HG02798 (cell line): ENCODE measurements around the gene WASL.

Experiments used
- ATAC-seq: cut with Tn5 transposase; IDR thresholded peaks from one replicate; pipeline ENCODE4 v1.9.1; 2021; ENCODE audit warnings: mild to moderate bottlenecking; ENCODE audit not compliant: unreplicated experiment, poor library complexity

Gene WASL

DNA sequence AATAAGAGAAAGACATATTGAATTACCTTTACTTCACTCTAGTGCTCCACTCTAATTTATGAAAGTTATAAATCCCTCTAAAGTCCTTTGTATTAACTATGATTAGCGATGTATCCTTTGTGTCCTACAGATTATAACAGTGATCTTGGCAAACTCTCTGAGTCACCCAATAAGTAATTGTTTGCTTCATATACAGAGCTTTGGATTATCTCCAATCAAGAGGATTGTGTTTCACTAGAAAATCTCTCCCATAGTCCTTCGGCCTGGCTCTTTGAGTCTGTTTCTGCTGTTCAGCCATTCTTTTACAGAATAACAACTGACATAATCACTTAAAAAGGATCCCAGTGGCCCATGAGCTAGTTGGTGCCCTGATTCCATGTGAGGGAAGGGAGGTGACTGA, 83.6 kb downstream of the WASL start:
- ATAC-seq = no peak

DNA sequence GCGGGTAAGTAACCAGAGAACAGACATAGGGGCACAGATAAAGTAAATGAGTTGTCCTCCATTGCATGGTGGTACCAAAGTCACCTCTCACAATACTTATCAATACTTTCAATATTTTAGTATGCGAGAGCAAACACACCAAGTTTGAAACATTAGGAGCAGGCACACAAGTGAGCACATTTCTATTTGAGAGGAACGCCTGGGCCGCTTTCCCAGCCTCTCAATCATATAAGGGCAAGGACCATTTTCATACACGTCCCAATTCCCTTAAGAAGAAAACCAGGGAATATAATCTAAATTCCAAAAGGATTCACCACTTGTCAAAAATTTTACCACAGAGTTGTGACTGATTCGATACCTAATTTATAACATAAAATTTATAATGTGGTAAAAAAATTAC, 85.6 kb downstream of the WASL start:
- ATAC-seq = no peak

DNA sequence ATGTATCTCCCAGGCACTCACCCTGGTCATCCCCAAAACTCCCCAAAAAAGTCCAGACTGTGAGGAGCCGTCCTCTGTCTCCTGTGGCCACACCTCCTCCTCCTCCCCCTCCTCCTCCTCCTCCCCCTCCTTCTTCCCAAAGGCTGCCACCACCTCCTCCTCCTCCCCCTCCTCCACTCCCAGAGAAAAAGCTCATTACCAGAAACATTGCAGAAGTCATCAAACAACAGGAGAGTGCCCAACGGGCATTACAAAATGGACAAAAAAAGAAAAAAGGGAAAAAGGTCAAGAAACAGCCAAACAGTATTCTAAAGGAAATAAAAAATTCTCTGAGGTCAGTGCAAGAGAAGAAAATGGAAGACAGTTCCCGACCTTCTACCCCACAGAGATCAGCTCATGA, 86.0 kb downstream of the WASL start:
- no peak for ATAC-seq

DNA sequence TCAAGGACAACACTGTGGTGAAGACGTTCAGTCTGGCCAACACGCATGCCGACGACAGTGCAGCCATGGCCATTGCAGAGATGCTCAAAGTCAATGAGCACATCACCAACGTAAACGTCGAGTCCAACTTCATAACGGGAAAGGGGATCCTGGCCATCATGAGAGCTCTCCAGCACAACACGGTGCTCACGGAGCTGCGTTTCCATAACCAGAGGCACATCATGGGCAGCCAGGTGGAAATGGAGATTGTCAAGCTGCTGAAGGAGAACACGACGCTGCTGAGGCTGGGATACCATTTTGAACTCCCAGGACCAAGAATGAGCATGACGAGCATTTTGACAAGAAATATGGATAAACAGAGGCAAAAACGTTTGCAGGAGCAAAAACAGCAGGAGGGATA, 86.5 kb downstream of the WASL start:
- no peak for ATAC-seq

DNA sequence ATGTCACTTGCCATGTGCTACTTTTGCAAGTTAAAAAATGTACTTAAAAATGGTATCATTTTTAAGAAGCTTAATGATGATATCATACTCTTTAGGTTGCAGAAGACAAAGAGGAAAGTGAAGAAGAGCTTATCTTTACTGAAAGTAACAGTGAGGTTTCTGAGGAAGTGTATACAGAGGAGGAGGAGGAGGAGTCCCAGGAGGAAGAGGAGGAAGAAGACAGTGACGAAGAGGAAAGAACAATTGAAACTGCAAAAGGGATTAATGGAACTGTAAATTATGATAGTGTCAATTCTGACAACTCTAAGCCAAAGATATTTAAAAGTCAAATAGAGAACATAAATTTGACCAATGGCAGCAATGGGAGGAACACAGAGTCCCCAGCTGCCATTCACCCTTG, 87.0 kb downstream of the WASL start:
- ATAC-seq = no peak

DNA sequence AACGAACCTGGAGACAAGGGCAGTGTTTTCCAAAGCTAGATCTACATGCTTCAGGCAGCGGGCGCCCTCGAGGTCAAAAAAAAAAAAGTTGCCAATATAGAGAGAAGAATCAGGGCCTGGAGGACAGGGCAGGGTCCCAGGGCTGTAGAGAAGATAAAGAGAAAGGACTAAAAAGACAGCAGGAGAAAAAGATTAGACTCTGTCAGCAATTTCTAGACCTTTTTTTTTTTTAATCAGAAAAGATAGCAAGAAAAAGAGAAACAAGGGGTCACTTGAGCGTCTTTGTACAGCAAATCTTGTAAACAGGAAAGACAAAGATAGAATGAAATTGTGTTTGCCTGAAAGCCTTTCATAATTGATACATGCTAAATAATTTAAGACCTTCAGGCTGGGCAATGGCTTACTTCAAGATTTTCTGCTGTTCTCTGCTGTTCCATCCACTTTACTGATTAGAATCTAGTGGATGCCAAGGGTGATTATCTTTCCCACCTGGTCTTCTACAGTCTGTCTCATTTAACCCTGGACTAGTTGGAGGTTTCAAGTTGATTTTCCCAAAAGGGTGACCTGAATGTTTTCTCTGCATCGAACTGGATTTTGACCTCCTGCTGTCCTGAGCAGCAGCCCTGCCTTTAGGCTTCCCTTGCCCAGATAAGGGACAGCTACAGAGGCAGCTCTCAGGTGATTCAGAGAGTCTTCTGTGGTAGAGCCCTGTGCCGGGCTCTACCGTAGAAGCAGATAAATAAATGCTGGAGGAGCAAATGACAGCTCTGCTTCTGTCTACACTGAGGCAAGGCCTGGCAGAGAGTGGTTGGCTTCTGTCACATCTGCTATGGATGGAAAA, 88.1 kb downstream of the WASL start:
- ATAC-seq = no peak

DNA sequence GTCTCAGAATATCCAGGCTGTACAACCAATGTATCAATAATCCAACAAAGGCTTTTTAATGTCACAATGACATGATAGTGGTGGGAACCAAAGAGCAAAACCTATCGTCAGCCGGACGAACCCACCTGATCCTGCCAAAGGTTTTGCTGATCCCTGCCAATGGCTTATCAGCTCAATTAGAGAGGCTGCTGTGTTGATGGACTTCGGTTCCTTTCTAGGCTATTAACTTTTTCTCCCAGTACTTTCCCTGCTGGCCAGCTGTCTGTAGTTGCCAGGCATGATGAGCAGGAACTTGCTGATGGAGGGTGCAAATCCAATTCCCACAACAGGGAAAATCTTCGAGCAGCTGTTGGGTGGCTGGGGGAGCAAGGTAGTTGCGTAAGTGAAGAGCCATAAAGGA, 90.8 kb downstream of the WASL start:
- no peak for ATAC-seq

DNA sequence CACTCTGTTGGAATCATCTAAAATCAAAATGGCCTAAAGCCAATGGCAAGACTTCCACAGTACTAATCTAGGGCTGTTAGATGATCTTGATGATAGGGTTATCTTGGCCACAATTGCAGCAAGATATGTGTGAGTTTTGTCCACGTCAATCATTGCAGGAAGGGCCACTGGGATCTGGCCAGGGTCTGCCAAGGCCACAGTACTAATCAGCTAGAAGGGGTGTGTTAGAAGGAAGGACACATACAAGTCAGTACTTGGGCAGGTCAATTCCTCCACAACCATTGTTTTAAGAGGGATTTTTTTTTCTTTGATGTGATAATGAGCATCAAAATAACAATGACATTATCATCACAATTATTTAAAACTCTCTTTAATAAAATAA, 91.5 kb downstream of the WASL start:
- ATAC-seq = no peak

DNA sequence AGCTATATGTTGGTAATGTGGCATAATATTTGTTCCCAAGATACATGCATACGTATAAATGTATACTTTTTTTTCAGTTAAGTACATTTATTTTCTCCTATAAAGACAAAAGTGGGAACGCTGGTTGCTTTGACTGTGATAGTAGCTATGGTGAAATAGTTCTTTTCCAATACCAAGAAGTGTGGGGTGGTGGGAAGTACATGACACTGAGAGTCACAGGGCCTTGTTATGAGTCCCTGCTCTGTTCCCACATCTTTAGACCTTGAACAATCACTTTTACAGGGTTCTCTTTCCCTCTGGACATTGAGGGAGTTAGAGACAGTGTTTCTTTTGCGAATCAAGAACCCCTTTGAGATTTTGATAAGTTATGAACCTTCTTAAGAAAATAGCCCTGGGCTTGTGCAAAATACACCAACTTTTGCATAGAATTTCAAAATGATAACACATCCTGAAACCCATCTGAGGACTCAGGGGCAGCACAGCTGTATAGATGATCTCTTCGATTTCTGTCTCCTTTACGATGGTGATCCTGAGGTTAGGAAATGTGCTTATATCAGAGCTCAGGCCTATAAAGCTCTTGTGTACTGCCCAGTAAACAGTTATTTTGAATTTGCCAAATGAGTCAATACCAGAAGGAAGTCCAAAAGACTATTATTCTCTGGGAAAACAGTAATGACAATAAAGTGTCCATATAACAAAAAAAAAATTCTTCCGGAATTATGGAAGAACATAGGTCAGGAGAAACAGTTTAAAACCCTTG, 92.1 kb downstream of the WASL start:
- no peak for ATAC-seq

DNA sequence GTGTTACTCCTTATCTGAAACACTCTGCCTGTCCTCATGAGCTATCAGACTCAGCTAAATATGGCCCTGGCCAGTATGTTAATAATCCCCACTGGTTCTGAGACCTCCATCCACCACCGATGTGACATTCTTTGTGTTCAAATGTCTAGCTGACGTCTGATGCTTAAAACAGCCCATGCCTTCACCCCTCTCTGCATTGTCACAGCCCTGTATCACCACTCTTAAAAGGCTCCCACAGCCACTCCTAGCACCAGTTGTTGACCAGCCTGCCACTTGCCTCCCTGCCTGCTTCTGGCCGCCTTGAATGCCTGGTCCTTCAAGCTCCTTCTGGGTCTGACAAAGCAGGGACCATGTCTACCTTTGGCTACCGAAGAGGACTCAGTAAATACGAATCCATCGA, 93.2 kb downstream of the WASL start, which contains the start of gene LMOD2:
TSS of gene LMOD2 (plus strand) at position 253 of the 400 bp plus-strand sequence. CDS start at position 351, 98 bp downstream.
- no peak for ATAC-seq

DNA sequence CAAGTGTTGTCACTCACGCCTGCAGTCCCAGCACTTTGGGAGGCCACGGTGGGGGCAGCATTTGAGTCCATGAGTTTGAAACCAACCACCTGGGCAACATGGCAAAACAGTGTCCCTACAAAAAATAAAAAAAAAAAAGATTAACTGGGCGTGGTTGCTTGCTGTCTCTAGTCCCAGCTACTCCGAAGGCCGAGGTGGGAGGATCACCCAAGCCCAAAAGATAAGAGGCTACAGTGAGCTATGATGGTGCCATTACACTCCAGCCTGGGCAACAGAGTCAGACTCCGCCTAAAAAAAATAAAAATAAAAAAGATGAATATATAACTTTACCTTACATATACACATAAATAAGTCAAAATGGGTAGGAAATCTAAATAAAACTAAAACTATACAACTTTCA, 95.6 kb downstream of the WASL start:
- no peak for ATAC-seq

DNA sequence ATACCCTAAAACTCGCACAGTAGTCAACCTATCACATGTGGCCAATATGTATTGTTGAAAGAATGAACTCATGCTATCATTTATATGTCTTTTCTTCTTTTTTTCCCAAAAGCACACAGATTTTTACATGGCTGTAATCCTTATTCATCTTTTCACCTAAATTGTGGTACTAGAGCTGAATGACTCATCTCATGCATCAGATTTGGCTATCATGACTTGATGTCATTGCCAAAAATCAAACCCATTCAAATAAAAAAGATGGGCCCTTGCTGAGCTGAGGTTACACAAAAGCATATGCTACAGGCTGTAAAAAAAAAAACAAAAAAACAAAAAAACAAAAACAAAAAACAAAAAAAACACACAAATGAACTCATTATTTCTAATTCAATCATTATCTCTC, 96.4 kb downstream of the WASL start:
- no peak for ATAC-seq

DNA sequence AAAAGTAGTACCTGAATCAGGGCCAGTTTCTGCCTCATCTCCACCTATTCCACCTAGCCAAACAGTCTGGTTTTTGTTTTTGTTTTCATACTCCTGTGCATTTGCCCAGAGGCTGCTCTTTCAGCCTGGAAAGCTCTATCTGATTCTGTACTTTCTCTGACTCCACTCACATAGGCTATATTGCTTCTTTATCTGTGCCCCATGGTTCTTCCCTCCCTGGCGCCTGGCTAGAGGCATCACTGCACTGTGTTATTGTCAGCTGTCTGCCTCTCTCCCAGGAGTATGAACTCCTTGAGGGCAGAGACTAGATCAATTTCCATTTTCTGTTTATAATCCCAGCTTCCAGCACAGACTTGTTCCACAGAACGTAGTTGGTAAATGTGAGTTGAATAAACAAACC, 98.2 kb downstream of the WASL start:
- no peak for ATAC-seq

DNA sequence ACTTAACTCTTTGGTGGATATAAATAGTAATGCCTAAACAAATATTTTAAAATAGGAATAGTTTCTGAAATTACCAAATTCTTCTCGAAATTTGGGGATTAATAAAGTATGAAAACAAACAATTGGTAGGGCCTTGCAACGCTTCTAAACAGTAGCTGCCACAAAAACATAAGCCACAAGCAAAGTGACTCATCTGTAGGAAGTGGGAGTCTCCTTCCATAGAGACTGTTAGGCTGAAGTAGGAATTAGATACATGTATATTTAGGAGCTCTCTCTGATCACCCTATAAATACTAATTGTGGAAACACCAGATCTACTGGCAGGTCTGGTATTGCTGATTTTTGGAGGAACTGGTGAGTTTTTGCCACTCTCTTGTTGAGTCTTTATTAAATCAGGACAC, 98.8 kb downstream of the WASL start:
- no peak for ATAC-seq

DNA sequence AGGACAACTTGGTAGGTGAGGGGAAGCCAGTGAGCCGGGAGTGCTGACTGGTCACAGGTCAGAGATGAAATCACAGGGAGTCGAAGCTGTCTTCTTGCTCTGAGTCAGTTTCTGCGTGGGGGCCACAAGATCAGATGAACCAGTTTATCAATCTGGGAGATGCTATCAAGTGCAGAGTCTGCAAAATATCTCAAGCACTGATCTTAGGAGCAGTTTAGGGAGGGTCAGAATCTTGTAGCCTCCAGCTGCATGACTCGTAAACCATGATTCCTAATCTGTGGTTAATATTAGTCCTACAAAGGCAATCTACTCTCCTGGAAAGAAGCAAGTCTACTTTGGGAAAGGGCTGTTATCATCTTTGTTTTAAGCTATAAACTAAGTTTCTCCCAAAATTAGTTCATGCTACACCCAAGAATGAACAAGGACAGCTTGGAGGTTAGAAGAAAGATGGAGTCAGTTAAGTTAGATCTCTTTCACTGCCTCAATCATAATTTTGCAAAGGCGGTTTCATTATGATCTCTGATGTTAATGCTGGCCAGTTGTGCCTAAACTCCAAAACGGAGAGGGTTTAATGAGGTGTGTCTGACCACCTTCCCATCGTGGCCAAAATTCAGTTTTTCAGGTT, 101.6 kb downstream of the WASL start:
- no peak for ATAC-seq

DNA sequence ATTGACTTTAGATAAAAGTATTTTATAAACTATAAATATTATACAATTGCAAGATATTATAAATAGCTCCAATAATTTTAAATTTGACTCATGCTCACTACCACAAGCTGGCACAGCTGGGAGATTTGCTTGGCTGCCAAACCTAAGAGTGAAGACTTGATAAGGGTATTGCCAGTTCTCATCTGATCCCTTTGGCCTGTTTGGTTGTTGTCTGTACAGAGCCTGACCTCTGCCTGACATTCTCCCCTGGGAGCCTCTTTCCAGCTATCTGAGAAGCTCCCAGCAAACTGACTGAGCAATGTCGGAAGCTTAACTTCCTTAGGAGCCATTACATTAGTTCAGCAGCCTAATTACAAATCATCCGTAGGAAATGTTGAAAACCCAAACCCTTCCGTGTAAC, 103.3 kb downstream of the WASL start:
- no peak for ATAC-seq

DNA sequence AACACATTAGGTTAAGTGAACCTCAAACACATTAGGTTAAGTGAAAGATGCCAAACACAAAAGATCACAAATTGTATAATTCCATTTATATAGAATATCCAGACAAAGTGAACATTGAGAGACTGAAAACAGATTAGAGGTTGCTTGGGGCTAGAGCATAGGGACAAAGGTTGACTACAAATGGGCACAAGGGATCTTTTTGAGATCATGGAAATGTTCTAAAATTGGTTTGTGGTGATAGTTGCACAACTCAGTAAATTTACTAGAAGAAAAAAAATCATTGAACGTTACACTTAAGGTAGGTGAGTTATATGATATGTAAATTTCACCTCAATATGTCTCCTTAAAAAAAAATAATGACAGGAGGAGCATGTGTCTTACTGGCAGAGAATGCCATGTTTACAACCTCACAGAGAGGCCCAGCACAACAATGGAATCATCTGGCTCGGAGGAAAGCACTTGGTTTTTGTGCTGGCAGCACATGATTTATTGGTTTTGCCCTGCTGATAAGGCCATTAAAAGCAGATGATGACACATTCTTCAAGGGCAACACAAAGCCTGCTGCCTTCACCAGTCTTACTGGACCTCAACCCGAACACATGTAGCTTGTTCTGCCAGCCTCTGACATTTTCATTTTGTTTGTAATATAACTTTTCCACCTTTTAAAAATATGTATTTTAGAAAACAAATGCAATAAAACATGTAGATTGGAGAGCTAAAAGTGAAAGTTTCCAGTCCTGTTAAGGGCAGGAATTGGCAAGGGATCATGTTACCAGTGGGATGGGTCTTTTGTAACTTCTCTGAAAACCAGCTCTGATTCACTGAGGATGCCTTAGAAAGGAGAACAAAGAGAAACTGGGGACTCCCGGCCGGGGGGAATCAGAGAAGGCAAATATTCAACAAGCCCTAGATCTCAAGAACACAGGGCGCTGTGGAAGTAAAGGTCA, 105.0 kb downstream of the WASL start:
- ATAC-seq = no peak

DNA sequence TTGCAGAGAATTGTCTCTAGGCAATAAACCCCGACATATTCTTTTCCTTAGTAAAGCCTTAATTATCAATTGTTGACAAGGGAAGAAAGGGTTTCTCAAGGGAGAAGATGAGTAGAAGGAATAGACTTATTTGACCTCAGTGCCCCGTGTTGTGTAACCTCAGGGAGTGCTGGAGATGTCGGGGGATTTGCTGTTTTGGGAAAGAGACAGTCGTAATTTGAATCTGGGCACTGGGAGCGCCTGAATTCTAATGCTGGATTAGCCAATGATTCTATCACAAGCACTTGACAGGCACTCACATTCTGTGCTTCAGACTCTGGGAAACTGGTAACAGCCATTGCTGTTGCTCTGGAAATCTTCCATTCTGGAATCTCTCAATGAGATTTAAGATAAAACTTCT, 106.9 kb downstream of the WASL start:
- ATAC-seq = no peak

DNA sequence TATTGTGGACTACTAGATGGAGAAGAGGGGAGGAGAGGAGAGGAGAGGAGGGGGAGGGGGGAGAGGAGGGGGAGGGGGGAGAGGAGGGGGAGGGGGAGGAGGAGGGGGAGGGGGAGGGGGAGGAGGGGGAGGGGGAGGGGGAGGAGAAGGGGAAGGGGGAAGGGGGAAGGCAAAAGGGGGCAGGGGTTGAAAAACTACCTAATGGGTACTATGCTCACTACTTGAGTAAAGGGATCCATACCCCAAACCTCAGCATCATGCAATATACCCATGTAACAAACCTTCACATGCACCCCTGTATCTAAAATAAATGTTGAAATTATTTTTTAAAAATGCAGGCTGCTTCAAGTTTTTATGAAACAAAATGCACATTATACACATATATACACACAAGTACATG, 108.2 kb downstream of the WASL start:
- no peak for ATAC-seq

DNA sequence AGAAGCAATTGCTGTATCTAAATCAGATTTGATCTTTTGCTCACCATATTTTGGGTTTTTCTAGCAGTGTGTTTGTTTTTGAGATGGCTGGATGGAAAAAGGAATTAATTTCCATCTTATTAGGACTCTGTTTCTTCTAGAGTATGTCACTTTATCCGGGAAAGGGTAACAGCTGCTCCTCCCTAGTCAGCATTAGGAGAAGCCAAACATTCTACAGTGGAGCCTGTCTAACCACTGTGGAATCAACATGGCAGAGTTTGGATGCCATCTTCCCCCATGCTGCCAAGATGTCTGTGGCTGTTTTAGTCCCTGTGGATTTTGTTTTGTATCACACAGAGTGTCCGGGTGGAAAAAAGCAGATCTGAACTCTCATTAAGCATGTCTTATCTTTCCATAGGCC, 109.2 kb downstream of the WASL start:
- ATAC-seq = no peak
